RWPE2 (cell line): Measurements from ENCODE around the gene COA8.

Source experiments
- ATAC-seq: fragments of 200-7000 bp; cut with Tn5 transposase; 3 replicates; pipeline ENCODE4 v1.9.1; 2021; ENCODE audit warnings: low read depth
- DNase-seq: peaks from one replicate; pipeline ENCODE4 v3.0.0-alpha.2; 2020; ENCODE audit warnings: low spot score
- H3K27ac ChIP-seq: fragments of 450-650 bp; 2 replicates; pipeline ENCODE4 v1.5.1; 2017; ENCODE audit warnings: mild to moderate bottlenecking; ENCODE audit not compliant: poor library complexity, severe bottlenecking
- H3K27me3 ChIP-seq: fragments of 250-450 bp; sonication (Bioruptor Pico); 2 replicates; pipeline ENCODE4 v1.5.1; 2021; ENCODE audit warnings: mild to moderate bottlenecking, moderate library complexity; ENCODE audit not compliant: insufficient read depth, poor library complexity, severe bottlenecking
- H3K36me3 ChIP-seq: fragments of 250-450 bp; sonication (Bioruptor Pico); 2 replicates; pipeline ENCODE4 v1.5.1; 2020; ENCODE audit warnings: low read depth, mild to moderate bottlenecking, moderate library complexity
- H3K4me1 ChIP-seq: fragments of 250-450 bp; sonication (Bioruptor Pico); 2 replicates; pipeline ENCODE4 v1.5.1; 2021; ENCODE audit warnings: mild to moderate bottlenecking, moderate library complexity; ENCODE audit not compliant: insufficient read depth, poor library complexity, severe bottlenecking
- H3K4me3 ChIP-seq: fragments of 250-450 bp; sonication (Bioruptor Pico); 2 replicates; pipeline ENCODE4 v1.5.1; 2021; ENCODE audit warnings: mild to moderate bottlenecking, moderate library complexity; ENCODE audit not compliant: severe bottlenecking
- H3K9me3 ChIP-seq: fragments of 250-450 bp; sonication (Bioruptor Pico); 2 replicates; pipeline ENCODE4 v1.5.1; 2021; ENCODE audit warnings: mild to moderate bottlenecking, moderate library complexity; ENCODE audit not compliant: severe bottlenecking
- CTCF ChIP-seq: fragments of 450-650 bp; IDR thresholded peaks from one replicate; pipeline ENCODE4 v1.5.1; 2017; ENCODE audit warnings: mild to moderate bottlenecking, moderate library complexity; ENCODE audit not compliant: poor library complexity, severe bottlenecking

COA8 gene

GRCh38 chr14:103624860-103625259, 62.1 kb downstream of the COA8 start:
- DNase-seq (peak; percentile 95), ATAC-seq (peak; percentile 81)
- peak overlapping the region; percentile 62 for H3K27ac ChIP-seq

GRCh38 chr14:103625356-103626095, 62.8 kb downstream of the COA8 start:
- no peak for ATAC-seq
- Histone ChIP-seq H3K36me3 (no peaks in the 10 kb centered on the region), H3K9me3 (no peaks in the 10 kb centered on the region), H3K27me3 (no peaks in the 10 kb centered on the region), H3K4me1 (peaks cover 19% of the 10 kb centered on the region), H3K4me3 (no peak overlapping the region), H3K27ac (peak overlapping the region; percentile 62)
- TF ChIP-seq CTCF, result no peak
- no peak for DNase-seq

More at GRCh38 chr14:103624860-103625259, 62.1 kb downstream of the COA8 start:
- Histone ChIP-seq H3K4me1 (peaks cover 17% of the 10 kb centered on the region), H3K4me3 (no peak overlapping the region), H3K36me3 (no peaks in the 10 kb centered on the region), H3K9me3 (no peaks in the 10 kb centered on the region), H3K27me3 (no peaks in the 10 kb centered on the region)
- TF ChIP-seq CTCF, result no peak

GRCh38 chr14:103626146-103626850, 63.5 kb downstream of the COA8 start:
- H3K27ac ChIP-seq, result peak overlapping the region; percentile 62
- TF ChIP-seq CTCF, result no peak
- no peaks in the 10 kb centered on the region for H3K27me3 ChIP-seq
- H3K36me3 ChIP-seq, result peaks cover 3% of the 10 kb centered on the region
- no peak for ATAC-seq
- H3K9me3 ChIP-seq, result no peaks in the 10 kb centered on the region
- no peak for DNase-seq
- no peak overlapping the region for H3K4me3 ChIP-seq
- H3K4me1 ChIP-seq, result peaks cover 22% of the 10 kb centered on the region

GRCh38 chr14:103627073-103628025, 64.6 kb downstream of the COA8 start:
- Histone ChIP-seq H3K9me3 (no peaks in the 10 kb centered on the region), H3K4me1 (peaks cover 22% of the 10 kb centered on the region), H3K36me3 (peaks cover 14% of the 10 kb centered on the region), H3K27me3 (no peaks in the 10 kb centered on the region), H3K4me3 (no peak overlapping the region), H3K27ac (peak overlapping the region; percentile 87)
- TF ChIP-seq CTCF, result no peak
- DNase-seq (no peak), ATAC-seq (no peak)
